ENCODE data around the gene CMTM3.

DNA sequence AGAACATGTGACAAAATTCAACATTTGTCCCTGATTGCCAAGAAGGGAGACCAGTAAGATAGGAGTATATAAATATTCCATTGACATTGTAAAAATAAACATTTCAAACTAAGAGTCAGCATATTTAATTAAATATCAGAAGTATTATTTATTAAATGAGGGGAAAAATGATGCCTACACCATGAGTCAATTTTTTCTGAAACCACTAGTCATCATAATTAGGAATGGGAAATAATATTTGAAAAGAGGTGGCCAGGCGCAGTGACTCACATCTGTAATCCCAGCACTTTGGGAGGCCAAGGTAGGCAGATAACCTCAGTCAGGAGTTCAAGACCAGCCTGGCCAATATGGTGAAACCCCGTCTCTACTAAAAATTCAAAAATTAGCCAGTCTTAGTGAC, 36.1 kb upstream of the CMTM3 start:
- TF ChIP-seq EZH2 (IDR thresholded peaks at IDR 0.05; ENCODE audit: insufficient read depth, poor library complexity, severe bottlenecking) (no peak), EZH2phosphoT487 (IDR thresholded peaks at IDR 0.05; ENCODE audit: insufficient read depth, low read depth) (no peak)

Measured in GM23248 (cell line).